Smooth muscle cell (in vitro differentiated cells): ENCODE data around the gene MOB3A. TPM values are rescaled to one million over a fixed set of nuclear protein-coding genes. Genes with fewer than 3 reads are reported as not detected.
A peak's percentile ranks its signal among the peaks of the same experiment; 100 is the strongest.

Source experiments
- DNase-seq: peaks from one replicate; lab custom pipeline; 2025; ENCODE audit not compliant: unreplicated experiment; lab: John Stamatoyannopoulos, UW
- H2AFZ ChIP-seq: fragments of 200-600 bp; sonication (generic); 2 replicates; pipeline ENCODE4 v1.6.0; 2016; ENCODE audit warnings: antibody characterized with exemption, low read depth, mild to moderate bottlenecking
- H3F3A ChIP-seq: fragments of 200-600 bp; sonication (generic); 2 replicates; pipeline ENCODE4 v1.6.0; 2017; ENCODE audit warnings: antibody characterized with exemption, low read depth
- H3K27ac ChIP-seq: fragments of 200-600 bp; sonication (generic); 2 replicates; pipeline ENCODE4 v1.5.1; 2016; ENCODE audit warnings: low read depth, mild to moderate bottlenecking
- H3K27me3 ChIP-seq: fragments of 200-600 bp; sonication (generic); 2 replicates; pipeline ENCODE4 v1.6.1; 2016; ENCODE audit warnings: low read depth, mild to moderate bottlenecking
- H3K36me3 ChIP-seq: fragments of 200-600 bp; sonication (generic); 2 replicates; pipeline ENCODE4 v1.5.1; 2016; ENCODE audit warnings: low read depth
- H3K4me1 ChIP-seq: fragments of 200-600 bp; sonication (generic); 2 replicates; pipeline ENCODE4 v1.5.1; 2016; ENCODE audit warnings: low read depth
- H3K4me2 ChIP-seq: fragments of 200-600 bp; sonication (generic); 2 replicates; pipeline ENCODE4 v1.6.0; 2016; ENCODE audit warnings: mild to moderate bottlenecking
- H3K4me3 ChIP-seq: fragments of 200-600 bp; sonication (generic); 2 replicates; pipeline ENCODE4 v1.5.1; 2016; ENCODE audit warnings: mild to moderate bottlenecking
- H3K79me2 ChIP-seq: fragments of 200-600 bp; sonication (generic); 2 replicates; pipeline ENCODE4 v1.6.0; 2016; ENCODE audit warnings: low read depth, mild to moderate bottlenecking
- H3K9ac ChIP-seq: fragments of 200-600 bp; sonication (generic); 2 replicates; pipeline ENCODE4 v1.6.0; 2016; ENCODE audit warnings: low read depth
- H3K9me3 ChIP-seq: fragments of 200-600 bp; sonication (generic); replicated peaks from 2 replicates; pipeline ENCODE4 v1.5.1; 2016; ENCODE audit warnings: low read depth
- H4K20me1 ChIP-seq: fragments of 200-600 bp; sonication (generic); 2 replicates; pipeline ENCODE4 v1.6.0; 2016; ENCODE audit warnings: low read depth
- WGBS: methylation state at CpG from one replicate; pipeline ENCODE4 v1.1.7; 2016; ENCODE audit warnings: low lambda C conversion rate; 5-methylcytosine and 5-hydroxymethylcytosine counted together
- polyA plus RNA-seq: library from polyadenylated mRNA; unstranded; fragments of >200 nt; fragmentation: Nextera tagmentation; extraction: Ambion mirVana; gene quantifications from 2 replicates; pipeline ENCODE4 v1.2.1, GENCODE V29; 2016
- total RNA-seq: library from RNA; depleted of rRNA; stranded (reverse); fragments of >200 nt; gene quantifications from 2 replicates; pipeline ENCODE4 v1.2.3, GENCODE V29; 2014
- TF ChIP-seq, protein P1 (sequence below): fragments of 200-600 bp; sonication (generic); IDR thresholded peaks from 2 replicates; pipeline ENCODE4 v1.5.1; 2017; ENCODE audit warnings: borderline replicate concordance, mild to moderate bottlenecking, antibody characterized with exemption; ENCODE audit not compliant: insufficient read depth, poor library complexity, severe bottlenecking

The MOB3A gene
- total and polyA plus RNA-seq, 2 experiments from 2014 or later, result 11.2 to 23.8 TPM

DNA sequence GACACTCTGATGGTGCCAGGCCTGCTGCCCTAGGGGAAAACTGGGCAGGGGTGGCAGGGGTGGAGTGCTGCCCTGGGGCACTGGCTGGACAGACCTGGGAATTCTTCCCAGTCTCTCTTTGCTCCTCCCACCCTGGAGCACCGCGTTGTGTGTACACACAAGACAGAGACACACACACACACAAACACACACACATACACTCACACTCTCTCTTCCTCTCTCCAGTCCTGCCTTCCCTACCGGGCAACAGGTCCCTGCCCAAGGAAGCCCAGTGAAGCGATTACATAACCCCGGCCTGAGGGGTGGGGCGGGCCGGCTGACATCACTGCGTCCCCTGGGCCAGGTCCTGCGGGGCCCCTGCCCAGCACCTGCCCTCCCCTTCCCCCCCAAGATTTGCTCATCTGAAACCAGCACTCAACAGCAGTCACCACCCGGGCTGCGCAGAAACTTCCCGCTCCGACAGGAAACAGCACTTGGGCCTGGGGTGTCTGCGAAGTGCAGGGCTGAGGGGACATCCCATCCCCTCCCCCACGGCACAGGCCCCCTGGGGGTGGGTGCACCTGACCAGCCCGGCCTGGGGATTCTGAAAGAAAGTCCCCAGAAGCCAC lies 46.3 kb downstream of the MOB3A start:
- Histone ChIP-seq H3F3A (no peaks in the 10 kb centered on the region), H4K20me1 (peaks cover 59% of the 10 kb centered on the region), H3K27me3 (no peaks in the 10 kb centered on the region), H2AFZ (no peak overlapping the region), H3K4me2 (peak overlapping the region; percentile 99), H3K4me3 (peak overlapping the region; percentile 95), H3K27ac (peak overlapping the region; percentile 30), H3K9me3 (no peaks in the 10 kb centered on the region), H3K4me1 (peaks cover 9% of the 10 kb centered on the region), H3K79me2 (peaks cover 44% of the 10 kb centered on the region), H3K9ac (peak overlapping the region; percentile 78), H3K36me3 (no peaks in the 10 kb centered on the region)
- under 1% methylated on average over 16 of the region's 16 CpGs for WGBS
- DNase-seq, result no peak
- TF ChIP-seq, protein P1, sequence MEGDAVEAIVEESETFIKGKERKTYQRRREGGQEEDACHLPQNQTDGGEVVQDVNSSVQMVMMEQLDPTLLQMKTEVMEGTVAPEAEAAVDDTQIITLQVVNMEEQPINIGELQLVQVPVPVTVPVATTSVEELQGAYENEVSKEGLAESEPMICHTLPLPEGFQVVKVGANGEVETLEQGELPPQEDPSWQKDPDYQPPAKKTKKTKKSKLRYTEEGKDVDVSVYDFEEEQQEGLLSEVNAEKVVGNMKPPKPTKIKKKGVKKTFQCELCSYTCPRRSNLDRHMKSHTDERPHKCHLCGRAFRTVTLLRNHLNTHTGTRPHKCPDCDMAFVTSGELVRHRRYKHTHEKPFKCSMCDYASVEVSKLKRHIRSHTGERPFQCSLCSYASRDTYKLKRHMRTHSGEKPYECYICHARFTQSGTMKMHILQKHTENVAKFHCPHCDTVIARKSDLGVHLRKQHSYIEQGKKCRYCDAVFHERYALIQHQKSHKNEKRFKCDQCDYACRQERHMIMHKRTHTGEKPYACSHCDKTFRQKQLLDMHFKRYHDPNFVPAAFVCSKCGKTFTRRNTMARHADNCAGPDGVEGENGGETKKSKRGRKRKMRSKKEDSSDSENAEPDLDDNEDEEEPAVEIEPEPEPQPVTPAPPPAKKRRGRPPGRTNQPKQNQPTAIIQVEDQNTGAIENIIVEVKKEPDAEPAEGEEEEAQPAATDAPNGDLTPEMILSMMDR, result no peak

- Histone ChIP-seq H3K4me2 (peak overlapping the region; percentile 99), H4K20me1 (peaks cover 66% of the 10 kb centered on the region), H3K27ac (peak overlapping the region; percentile 30), H3K4me3 (peak overlapping the region; percentile 95), H3K4me1 (peaks cover 9% of the 10 kb centered on the region), H3K9me3 (no peaks in the 10 kb centered on the region), H3K9ac (no peak overlapping the region), H3K36me3 (no peaks in the 10 kb centered on the region), H3K79me2 (peaks cover 44% of the 10 kb centered on the region), H3F3A (no peaks in the 10 kb centered on the region), H2AFZ (no peak overlapping the region), H3K27me3 (no peaks in the 10 kb centered on the region)
- no peak for DNase-seq
- TF ChIP-seq, protein P1, result no peak
- WGBS, result 83% methylated on average over 24 of the region's 27 CpGs
Observed at GRCh38 chr19:2048959-2049740, 47.0 kb downstream of the MOB3A start.

GRCh38 chr19:2048104-2048958 lies 47.8 kb downstream of the MOB3A start:
- TF ChIP-seq, protein P1, result no peak
- WGBS, result 92% methylated on average over 14 of the region's 17 CpGs
- Histone ChIP-seq H3K4me3 (no peak overlapping the region), H3K79me2 (peaks cover 44% of the 10 kb centered on the region), H3F3A (no peaks in the 10 kb centered on the region), H3K27ac (no peak overlapping the region), H3K4me2 (peak overlapping the region; percentile 99), H3K27me3 (no peaks in the 10 kb centered on the region), H2AFZ (no peak overlapping the region), H3K4me1 (peaks cover 9% of the 10 kb centered on the region), H3K36me3 (no peaks in the 10 kb centered on the region), H4K20me1 (peaks cover 74% of the 10 kb centered on the region), H3K9ac (no peak overlapping the region), H3K9me3 (no peaks in the 10 kb centered on the region)
- no peak for DNase-seq
